HS-27A (cell line): ENCODE measurements around the gene IL1RAP.

Source experiments
- DNase-seq: peaks from one replicate; pipeline ENCODE4 v3.0.0-alpha.2; 2012; ENCODE audit warnings: low read depth, missing footprints

Gene IL1RAP

DNA sequence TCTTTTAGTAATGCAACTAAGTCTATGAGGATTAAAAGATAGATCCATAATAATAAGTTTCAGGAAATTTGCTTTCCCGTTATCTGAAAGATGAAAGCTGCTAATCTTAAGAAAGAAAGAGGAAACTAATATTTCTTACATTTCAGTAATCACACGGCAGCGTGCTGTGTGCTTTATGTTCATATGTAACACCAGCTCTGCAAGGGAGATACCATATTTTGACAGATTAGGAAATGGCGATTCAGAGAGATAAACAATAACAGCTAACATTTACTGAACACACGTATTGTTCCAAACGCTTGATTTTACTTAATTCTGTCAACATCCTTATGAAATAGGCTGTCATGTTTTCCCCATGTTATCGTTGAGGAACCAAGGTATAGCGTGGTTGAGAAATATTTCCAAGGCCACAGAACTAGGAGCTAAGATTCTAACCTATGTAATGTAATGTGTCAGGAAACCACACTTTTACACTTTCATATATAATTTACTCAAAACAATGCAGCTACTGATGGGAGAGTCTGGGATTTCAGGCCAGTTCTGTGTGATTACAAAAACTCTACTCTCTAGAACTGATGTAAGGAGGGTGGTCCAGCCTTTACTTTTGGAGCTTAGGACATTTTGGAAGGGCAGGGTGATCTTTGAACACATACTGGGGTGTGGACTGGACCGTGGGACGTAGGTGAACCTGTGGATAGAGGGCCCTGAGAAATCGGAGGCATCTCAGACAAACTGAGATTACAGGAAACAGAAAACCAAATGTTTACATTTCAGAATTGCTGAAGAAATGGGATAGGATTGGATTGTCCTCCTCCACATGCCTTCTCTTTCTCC, 100.6 kb downstream of the IL1RAP start:
- no peak for DNase-seq

- DNase-seq, result no peak
Observed at GRCh38 chr3:190615060-190615384, 101.1 kb downstream of the IL1RAP start.

DNA sequence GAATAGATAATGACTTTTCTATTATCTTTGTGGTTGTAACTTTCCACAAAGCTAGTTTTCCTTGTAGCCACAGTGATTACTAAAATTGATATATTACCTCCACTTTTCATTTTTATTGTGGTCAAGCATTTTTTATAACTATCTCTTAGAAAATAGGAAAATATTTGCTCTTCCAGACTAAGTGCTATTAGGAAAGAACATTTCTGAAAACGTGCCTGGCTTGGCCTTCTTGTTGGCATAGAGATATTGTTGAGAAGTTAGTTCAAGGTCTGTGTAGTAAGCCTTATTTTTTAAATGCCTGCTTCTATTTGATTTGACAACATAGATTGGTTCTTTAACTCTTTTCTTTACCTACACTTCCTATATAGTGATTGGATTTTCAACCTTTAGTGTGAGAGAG, 101.7 kb downstream of the IL1RAP start:
- no peak for DNase-seq

- DNase-seq, result no peak
Observed at GRCh38 chr3:190616637-190617036, 102.8 kb downstream of the IL1RAP start.

DNA sequence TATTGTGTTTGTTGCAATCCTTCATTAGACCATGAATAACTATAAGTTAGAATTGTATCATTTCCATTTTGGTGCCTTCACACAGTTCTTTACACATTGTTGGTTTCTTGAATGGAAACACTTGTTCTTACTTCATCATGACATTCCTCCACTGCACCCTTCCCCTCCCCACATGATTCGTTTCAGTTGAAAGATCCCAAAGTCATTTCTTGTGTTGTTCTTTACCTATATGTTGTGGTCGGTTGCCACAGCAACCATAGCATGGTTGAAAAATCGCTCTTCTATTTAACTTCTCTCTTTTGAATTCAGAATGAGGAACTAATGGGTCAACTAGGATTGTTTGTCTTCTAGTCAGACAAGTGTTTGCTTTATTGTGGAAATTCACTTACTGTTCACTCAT, 103.3 kb downstream of the IL1RAP start:
- DNase-seq, result no peak

DNA sequence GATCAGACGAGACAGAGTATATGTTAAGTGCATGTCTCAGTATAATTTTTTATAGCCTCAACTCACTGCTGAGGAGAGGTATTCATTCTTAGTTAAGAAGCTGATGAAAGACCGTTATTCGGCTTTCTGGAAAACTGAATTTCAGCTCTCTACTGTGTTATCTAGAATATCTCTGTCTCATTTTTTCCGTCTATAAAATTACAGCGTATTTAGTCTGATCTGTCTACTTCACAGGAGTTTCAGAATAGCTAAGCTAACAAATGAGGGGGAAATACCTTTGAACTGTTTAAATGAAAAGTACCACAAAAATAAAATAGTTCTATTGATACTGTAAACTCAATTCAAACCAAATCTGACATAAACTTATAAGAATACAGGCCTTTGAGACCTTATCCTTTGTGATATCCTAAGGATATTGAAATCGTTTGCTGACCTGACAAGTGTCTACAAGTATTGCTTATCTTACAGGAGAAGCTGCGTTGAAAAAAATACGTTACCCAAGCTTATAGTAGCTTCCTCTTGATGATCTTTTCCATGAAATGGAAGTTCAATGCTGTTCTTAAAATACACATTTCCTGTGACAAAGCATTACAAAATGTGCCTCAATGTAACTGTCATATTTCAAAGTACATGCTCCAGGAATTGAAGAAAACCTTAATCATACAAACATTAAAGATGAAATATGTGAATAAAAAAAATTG, 104.6 kb downstream of the IL1RAP start:
- no peak for DNase-seq

DNA sequence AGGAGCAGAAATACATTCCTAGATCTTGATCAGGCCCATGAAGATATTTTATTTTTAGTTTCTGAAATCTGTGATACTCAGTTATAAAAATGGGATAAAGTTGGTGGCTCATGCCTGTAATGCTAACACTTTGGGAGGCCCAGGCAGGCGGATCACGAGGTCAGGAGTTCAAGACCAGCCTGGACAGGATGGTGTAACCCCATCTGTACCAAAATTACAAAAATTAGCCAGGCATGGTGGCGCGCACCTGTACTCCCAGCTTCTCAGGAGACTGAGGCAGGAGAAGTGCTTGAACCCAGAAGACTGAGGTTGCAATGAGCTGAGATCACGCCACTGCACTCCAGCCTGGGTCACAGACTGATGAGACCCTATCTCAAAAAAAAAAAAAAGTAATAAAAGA, 105.5 kb downstream of the IL1RAP start:
- no peak for DNase-seq

- no peak for DNase-seq
Observed at GRCh38 chr3:190619761-190620160, 105.9 kb downstream of the IL1RAP start.

GRCh38 chr3:190620886-190621608, 107.2 kb downstream of the IL1RAP start:
- no peak for DNase-seq

DNA sequence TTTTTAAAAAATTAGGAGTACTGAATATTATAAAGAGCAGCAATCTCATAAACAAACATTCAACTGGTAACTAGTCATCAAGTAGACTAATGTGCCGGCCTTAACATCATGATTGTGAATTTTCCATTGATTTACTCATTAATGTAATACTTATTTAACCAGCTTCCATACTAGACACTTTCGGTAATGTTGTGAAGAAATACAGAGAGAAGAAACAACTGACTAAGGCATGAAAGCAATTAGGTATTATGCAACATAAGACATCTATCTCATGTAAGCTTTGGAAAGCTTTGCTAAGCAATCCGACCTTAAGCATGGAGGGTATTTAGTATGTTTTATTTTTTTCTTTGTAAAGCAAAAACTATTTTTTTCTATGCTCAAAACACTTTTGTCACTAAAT, 108.0 kb downstream of the IL1RAP start:
- no peak for DNase-seq

DNA sequence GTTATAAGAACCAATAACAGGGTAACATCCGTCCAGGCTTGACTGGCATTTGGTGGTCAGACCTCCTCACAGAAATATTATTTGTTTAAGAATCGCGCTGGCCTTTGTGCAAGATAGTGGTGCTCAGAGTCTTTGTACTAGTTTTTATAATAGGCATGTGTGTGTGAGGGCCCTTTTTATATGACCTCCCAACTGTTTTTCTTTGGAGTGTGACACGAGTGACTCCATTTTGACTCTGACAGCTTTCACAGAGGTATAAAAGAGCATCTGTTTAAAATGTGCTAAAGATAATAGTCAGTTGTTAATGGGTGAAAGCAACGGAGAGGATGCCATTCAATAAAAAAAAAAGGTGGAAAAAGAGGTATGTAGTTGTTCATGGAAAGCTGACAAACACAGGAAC, 110.4 kb downstream of the IL1RAP start:
- DNase-seq, result no peak

- DNase-seq, result no peak
Observed at GRCh38 chr3:190626951-190627620, 113.2 kb downstream of the IL1RAP start.

- DNase-seq, result no peak
Observed at GRCh38 chr3:190629088-190629487, 115.2 kb downstream of the IL1RAP start.

DNA sequence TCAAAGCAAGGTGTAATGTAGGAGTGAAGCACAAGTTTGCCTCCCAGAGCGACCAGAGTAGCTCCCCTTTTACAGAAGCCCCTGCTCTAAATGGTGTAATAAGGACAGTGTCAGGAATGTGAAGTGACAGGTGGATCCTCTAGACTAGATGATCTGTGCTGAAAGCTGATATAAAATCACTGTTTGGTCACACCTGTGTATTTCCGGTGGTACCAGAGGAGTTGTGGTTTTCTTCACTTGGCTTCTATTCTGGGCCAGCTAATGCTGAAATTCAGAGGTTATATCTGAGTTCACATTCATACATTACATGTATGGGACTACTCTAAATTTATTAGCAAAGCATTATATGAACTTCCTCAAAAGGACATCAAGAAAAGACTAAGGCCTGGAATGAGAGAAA, 117.4 kb downstream of the IL1RAP start:
- no peak for DNase-seq

DNA sequence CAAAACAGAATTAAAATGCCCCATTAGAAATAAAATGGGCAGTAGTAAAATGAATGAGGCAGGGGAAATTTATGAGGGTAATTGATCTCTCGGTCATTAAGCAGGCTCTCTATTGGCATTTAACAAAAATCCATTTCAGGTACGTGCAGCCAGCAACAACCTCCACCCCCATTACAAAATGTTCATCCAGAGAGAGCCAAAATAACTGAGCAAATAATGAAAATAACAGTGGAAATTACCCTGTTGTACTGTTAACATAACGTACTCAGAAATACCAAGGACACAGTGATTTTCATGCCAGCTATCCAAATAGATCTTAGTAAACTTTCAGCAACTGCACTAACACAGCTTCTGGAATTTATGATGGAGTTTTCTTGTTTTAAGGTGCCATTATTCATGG, 127.7 kb downstream of the IL1RAP start:
- DNase-seq, result no peak

- DNase-seq, result no peak
Observed at GRCh38 chr3:190642016-190642415, 128.1 kb downstream of the IL1RAP start.

DNA sequence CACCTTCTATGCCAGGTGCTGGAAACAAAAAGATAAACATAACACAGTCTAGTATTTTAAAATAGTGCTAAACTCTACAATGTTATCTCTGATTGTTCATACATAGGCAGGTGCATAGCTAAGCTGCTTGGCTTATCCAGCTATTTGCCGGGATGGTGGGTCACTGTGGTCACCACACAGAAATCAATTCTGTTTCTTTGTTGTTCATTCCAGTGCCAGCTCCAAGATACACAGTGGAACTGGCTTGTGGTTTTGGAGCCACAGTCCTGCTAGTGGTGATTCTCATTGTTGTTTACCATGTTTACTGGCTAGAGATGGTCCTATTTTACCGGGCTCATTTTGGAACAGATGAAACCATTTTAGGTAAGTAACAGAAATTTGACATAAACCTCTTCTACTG, 130.2 kb downstream of the IL1RAP start:
- DNase-seq, result no peak

GRCh38 chr3:190644766-190645165, 130.9 kb downstream of the IL1RAP start:
- no peak for DNase-seq

- no peak for DNase-seq
Observed at GRCh38 chr3:190645932-190646460, 132.1 kb downstream of the IL1RAP start.

DNA sequence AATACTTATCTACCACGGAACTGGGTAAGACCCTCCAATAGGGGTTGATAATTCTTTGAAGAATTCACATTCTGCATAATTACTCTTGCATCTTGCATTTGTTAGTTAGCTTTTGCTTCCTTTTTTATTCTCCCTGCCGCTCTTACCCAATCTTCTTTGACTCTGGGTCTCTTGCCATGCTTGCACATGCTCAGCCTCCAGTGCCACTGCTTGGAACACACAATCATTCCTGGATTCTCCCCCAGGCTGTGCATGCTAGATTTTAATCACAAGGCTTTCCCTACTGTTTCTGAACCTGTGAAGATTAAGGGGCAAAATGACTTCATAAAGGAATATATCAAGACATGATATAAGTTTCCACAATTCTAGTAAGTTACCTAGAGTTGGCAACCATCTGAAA, 133.1 kb downstream of the IL1RAP start:
- no peak for DNase-seq

DNA sequence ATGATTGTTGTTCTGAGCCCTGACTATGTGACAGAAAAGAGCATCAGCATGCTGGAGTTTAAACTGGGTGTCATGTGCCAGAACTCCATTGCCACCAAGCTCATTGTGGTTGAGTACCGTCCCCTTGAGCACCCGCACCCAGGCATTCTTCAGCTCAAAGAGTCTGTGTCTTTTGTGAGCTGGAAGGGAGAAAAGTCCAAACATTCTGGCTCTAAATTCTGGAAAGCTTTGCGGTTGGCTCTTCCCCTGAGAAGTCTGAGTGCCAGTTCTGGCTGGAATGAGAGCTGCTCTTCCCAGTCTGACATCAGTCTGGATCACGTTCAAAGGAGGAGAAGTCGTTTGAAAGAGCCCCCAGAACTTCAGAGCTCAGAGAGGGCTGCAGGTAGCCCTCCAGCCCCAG, 142.0 kb downstream of the IL1RAP start:
- no peak for DNase-seq

GRCh38 chr3:190658106-190658505, 144.2 kb downstream of the IL1RAP start:
- no peak for DNase-seq
